Stomach (tissue), 9 donors: Measurements from ENCODE around the gene ARHGAP29. TPM values are rescaled to one million over a fixed set of nuclear protein-coding genes. Genes with fewer than 3 reads are reported as not detected.

Experiments used
- DNase-seq, 2 donors: peaks; one replicate each; pipeline versions ENCODE4 v3.0.0 to v3.0.0-alpha.2; 2013 to 2019
- H3K27ac ChIP-seq, 5 donors: fragments of 200-600 bp in 4 of 5; sonication (generic) in 4 of 5; one replicate each; pipeline ENCODE4 v1.5.1; 2013 to 2019; ENCODE audit warnings: mild to moderate bottlenecking in 1 of 5, moderate library complexity in 1 of 5
- H3K27me3 ChIP-seq, 3 donors: fragments of 200-600 bp; sonication (generic); one replicate each; pipeline ENCODE4 v1.5.1; 2017 to 2019; ENCODE audit warnings: mixed run types in 1 of 3
- H3K36me3 ChIP-seq, 4 donors: fragments of 200-600 bp; sonication (generic); 1 replicate in 3 of 4; 2 replicates in 1 of 4; pipeline ENCODE4 v1.5.1; 2016 to 2019
- H3K4me1 ChIP-seq, 4 donors: fragments of 200-600 bp; sonication (generic); one replicate each; pipeline ENCODE4 v1.5.1; 2016 to 2019
- H3K4me3 ChIP-seq, 4 donors: fragments of 200-600 bp; sonication (generic) in 3 of 4; one replicate each; pipeline ENCODE4 v1.5.1; 2016 to 2019; ENCODE audit warnings: mild to moderate bottlenecking in 1 of 4
- H3K9me3 ChIP-seq, 4 donors: fragments of 200-600 bp; sonication (generic); one replicate each; pipeline ENCODE4 v1.5.1; 2016 to 2019
- EP300 ChIP-seq: sonication (generic); formaldehyde crosslinking; IDR thresholded peaks from one replicate; pipeline ENCODE4 v1.6.1; 2017; ENCODE audit warnings: antibody characterized with exemption
- POLR2A ChIP-seq, 4 donors: fragments of 450-650 bp; IDR thresholded peaks; one replicate each; pipeline ENCODE4 v1.6.1; 2016; ENCODE audit warnings: antibody characterized with exemption in 4 of 4, control low read depth in 2 of 4, mild to moderate bottlenecking in 1 of 4, moderate library complexity in 1 of 4
- POLR2AphosphoS5 ChIP-seq, 3 donors: sonication (generic); formaldehyde crosslinking; IDR thresholded peaks; one replicate each; pipeline ENCODE4 v1.6.1; 2016; ENCODE audit warnings: antibody characterized with exemption in 3 of 3
- WGBS, 5 donors: extraction: QIAGEN DNeasy Blood & Tissue Kit in 3 of 5; methylation state at CpG; one replicate each; pipeline versions ENCODE4 v1.1.5 to v1.1.7; 2013 to 2018; 5-methylcytosine and 5-hydroxymethylcytosine counted together
- intact Hi-C: fragments of 100-400 bp; cut with DNase I; formaldehyde crosslinking; loops from one replicate; pipeline ENCODE4 v1.15.1; 2023; ENCODE audit warnings: low total_unique reads
- polyA plus RNA-seq, 3 donors: library from polyadenylated mRNA; stranded (reverse); fragments of 200-250 nt; gene quantifications; one replicate each; pipeline ENCODE4 v1.2.3, GENCODE V29; 2013
- total RNA-seq, 5 donors: library from RNA; depleted of rRNA; stranded (reverse); fragments of >200 nt; gene quantifications; one replicate each; pipeline versions ENCODE4 v1.1.0 to v1.2.3, GENCODE V29; 2014 to 2016
- TF ChIP-seq, protein P1 (sequence below), 7 experiments: fragments of 450-650 bp in 4 of 7; fragments of 200-600 bp in 3 of 7; sonication (generic) in 3 of 7; IDR thresholded peaks; one replicate each; pipeline ENCODE4 v1.5.1; 2016 to 2019; ENCODE audit warnings: antibody characterized with exemption in 7 of 7, control low read depth in 2 of 7, mild to moderate bottlenecking in 1 of 7
- donor health status: healthy with polysubstance abuse.
- donor health status: Bipolar disorder and iron deficiency.
- donor health status: healthy.

Gene ARHGAP29
- total and polyA plus RNA-seq, 8 donors, result 4.4 to 90.9 (median 17.6) TPM

DNA sequence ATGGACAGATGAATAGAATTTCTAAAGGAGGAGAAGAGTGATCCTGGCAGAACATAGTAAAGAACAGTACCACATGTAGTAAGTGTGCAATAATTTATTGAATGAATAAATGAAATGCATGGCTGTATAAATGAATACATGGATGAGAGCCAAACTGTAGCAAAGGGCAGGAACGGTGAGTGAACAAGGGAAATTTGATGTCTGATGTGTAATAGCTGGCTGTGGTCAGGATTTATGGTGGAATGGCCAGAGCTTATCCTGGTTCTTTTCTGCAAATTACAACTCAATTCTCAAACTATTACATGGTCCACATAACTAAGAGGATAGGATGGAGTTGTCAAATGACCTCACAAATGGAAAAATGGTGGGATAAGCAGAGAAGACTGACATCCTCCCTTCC is 43.2 kb upstream of the ARHGAP29 start:
- WGBS, 5 donors, result 43 to 63% (median 44%) methylated on average over 1 of the region's 1 CpG
- no peak overlapping the region for H3K4me3 ChIP-seq
- no peak for TF ChIP-seq POLR2AphosphoS5 (IDR thresholded peaks at IDR 0.05)
- TF ChIP-seq POLR2A (IDR thresholded peaks at IDR 0.05), result no peak
- TF ChIP-seq, protein P1, sequence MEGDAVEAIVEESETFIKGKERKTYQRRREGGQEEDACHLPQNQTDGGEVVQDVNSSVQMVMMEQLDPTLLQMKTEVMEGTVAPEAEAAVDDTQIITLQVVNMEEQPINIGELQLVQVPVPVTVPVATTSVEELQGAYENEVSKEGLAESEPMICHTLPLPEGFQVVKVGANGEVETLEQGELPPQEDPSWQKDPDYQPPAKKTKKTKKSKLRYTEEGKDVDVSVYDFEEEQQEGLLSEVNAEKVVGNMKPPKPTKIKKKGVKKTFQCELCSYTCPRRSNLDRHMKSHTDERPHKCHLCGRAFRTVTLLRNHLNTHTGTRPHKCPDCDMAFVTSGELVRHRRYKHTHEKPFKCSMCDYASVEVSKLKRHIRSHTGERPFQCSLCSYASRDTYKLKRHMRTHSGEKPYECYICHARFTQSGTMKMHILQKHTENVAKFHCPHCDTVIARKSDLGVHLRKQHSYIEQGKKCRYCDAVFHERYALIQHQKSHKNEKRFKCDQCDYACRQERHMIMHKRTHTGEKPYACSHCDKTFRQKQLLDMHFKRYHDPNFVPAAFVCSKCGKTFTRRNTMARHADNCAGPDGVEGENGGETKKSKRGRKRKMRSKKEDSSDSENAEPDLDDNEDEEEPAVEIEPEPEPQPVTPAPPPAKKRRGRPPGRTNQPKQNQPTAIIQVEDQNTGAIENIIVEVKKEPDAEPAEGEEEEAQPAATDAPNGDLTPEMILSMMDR (IDR thresholded peaks at IDR 0.05), result no peak
- TF ChIP-seq EP300, result no peak
- no peak overlapping the region for H3K27ac ChIP-seq
- intact Hi-C loops, result no loop called here
- H3K4me1 ChIP-seq, result peaks cover 0 to 41% (median 12%) of the 10 kb centered on the region in 4 donors
- DNase-seq, result no peak
- H3K9me3 ChIP-seq, result no peaks in the 10 kb centered on the region
- no peaks in the 10 kb centered on the region for H3K27me3 ChIP-seq
- no peaks in the 10 kb centered on the region for H3K36me3 ChIP-seq

GRCh38 chr1:94279462-94279861 is 42.1 kb upstream of the ARHGAP29 start:
- Histone ChIP-seq H3K4me1 (peaks cover 0 to 41% (median 10%) of the 10 kb centered on the region in 4 donors), H3K27ac (no peak overlapping the region), H3K4me3 (no peak overlapping the region), H3K9me3 (no peaks in the 10 kb centered on the region), H3K36me3 (no peaks in the 10 kb centered on the region), H3K27me3 (no peaks in the 10 kb centered on the region)
- no peak for DNase-seq
- TF ChIP-seq POLR2A (IDR thresholded peaks at IDR 0.05) (no peak), POLR2AphosphoS5 (IDR thresholded peaks at IDR 0.05) (no peak), EP300 (no peak)
- TF ChIP-seq, protein P1 (IDR thresholded peaks at IDR 0.05), result no peak
- intact Hi-C loops, result no loop called here
- 90 to 98% (median 94%) methylated on average over 1 of the region's 1 CpG for WGBS, 5 donors

DNA sequence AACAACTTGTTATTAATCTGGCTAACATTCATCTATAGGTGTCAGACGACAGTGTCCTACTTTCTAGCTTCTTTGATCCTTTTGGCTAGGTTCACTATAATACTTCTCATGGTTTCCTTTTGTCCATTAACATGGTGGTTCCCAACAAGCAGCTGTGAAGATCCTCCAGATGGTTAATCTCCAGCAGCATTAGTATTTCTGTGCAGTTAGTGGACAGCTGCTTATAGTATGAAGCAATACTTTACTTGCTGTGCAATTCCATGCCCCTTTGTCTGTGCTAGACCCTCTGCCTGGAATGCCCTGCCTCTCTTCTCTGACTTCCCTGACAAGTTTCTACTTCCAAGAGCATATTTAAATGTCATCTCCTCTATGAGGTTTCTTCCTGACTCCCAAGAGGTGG is 41.7 kb upstream of the ARHGAP29 start:
- Histone ChIP-seq H3K27ac (no peak overlapping the region), H3K4me3 (no peak overlapping the region), H3K9me3 (no peaks in the 10 kb centered on the region), H3K4me1 (peaks cover 0 to 39% (median 10%) of the 10 kb centered on the region in 4 donors), H3K36me3 (no peaks in the 10 kb centered on the region), H3K27me3 (no peaks in the 10 kb centered on the region)
- WGBS, 5 donors, result 75 to 84% (median 81%) methylated on average over 1 of the region's 1 CpG
- no peak for TF ChIP-seq POLR2A (IDR thresholded peaks at IDR 0.05)
- TF ChIP-seq POLR2AphosphoS5 (IDR thresholded peaks at IDR 0.05), result no peak
- intact Hi-C loops, result no loop called here
- DNase-seq, result no peak

GRCh38 chr1:94276988-94277434 is 39.6 kb upstream of the ARHGAP29 start:
- H3K4me3 ChIP-seq, result no peak overlapping the region
- no peaks in the 10 kb centered on the region for H3K9me3 ChIP-seq
- intact Hi-C loops, result no loop called here
- H3K4me1 ChIP-seq, result peaks cover 0 to 45% (median 21%) of the 10 kb centered on the region in 4 donors
- 54 to 77% (median 73%) methylated on average over 4 of the region's 4 CpGs for WGBS, 5 donors
- no peak for TF ChIP-seq POLR2AphosphoS5 (IDR thresholded peaks at IDR 0.05)
- no peak for TF ChIP-seq POLR2A (IDR thresholded peaks at IDR 0.05)
- no peak for TF ChIP-seq EP300
- TF ChIP-seq, protein P1 (IDR thresholded peaks at IDR 0.05), result no peak
- H3K27me3 ChIP-seq, result no peaks in the 10 kb centered on the region
- peak in 1 of 2 donors; percentile 59 for DNase-seq
- peak overlapping the region in 3 of 5 donors; percentile 56 to 57 (median 57) for H3K27ac ChIP-seq
- H3K36me3 ChIP-seq, result no peaks in the 10 kb centered on the region

GRCh38 chr1:94275083-94275482 is 37.7 kb upstream of the ARHGAP29 start:
- Histone ChIP-seq H3K27ac (peak overlapping the region in 3 of 5 donors; percentile 9 to 57 (median 56)), H3K9me3 (no peaks in the 10 kb centered on the region), H3K36me3 (no peaks in the 10 kb centered on the region), H3K27me3 (no peaks in the 10 kb centered on the region), H3K4me3 (no peak overlapping the region), H3K4me1 (peaks cover 0 to 37% (median 16%) of the 10 kb centered on the region in 4 donors)
- 67 to 82% (median 72%) methylated on average over 2 of the region's 2 CpGs for WGBS, 5 donors
- no peak for TF ChIP-seq POLR2A (IDR thresholded peaks at IDR 0.05)
- TF ChIP-seq, protein P1 (IDR thresholded peaks at IDR 0.05), result no peak
- no peak for TF ChIP-seq EP300
- TF ChIP-seq POLR2AphosphoS5 (IDR thresholded peaks at IDR 0.05), result no peak
- DNase-seq, result peak in 1 of 2 donors; percentile 56
- intact Hi-C loops, result no loop called here
